Endothelial cell of umbilical vein (primary cell): ENCODE data around the gene TMEM167A. TPM values are rescaled to one million over a fixed set of nuclear protein-coding genes. Genes with fewer than 3 reads are reported as not detected.

Experiments used
- BruUV-seq: library from RNA; stranded (reverse); fragments of 400-500 nt; replicated peaks from 2 replicates; lab custom pipeline; 2021; lab: Mats Ljungman, UMichigan
- CTCF ChIA-PET: fragments of 300-600, 350-600 bp; sonication (Branson Sonifier 250); formaldehyde crosslinking; loops from one replicate; lab custom pipeline; 2021; ENCODE audit warnings: antibody characterized with exemption, inconsistent platforms; lab: Charles Lee
- POLR2A ChIA-PET: fragments of 300-600, 350-600 bp; sonication (Branson Sonifier 250); formaldehyde crosslinking; loops from one replicate; lab custom pipeline; 2021; ENCODE audit warnings: antibody characterized with exemption, inconsistent platforms; lab: Charles Lee
- DNase-seq: peaks from one replicate; pipeline ENCODE4 v3.0.0-alpha.2; 2011; ENCODE audit warnings: low read depth, low spot score
- FAIRE-seq: peaks from 2 replicates; lab custom pipeline; 2011; peaks lifted over from hg19 to GRCh38; lab: Jason Lieb, UNC
- H2AFZ ChIP-seq: 2 replicates; pipeline ENCODE4 v1.6.0; 2012; ENCODE audit warnings: low read depth, low read length, control low read depth, inconsistent platforms
- H3K27ac ChIP-seq: 2 replicates; pipeline ENCODE4 v1.5.1; 2011; ENCODE audit warnings: low read depth, mild to moderate bottlenecking, control low read depth, low read length, moderate library complexity; ENCODE audit not compliant: insufficient read depth
- H3K27me3 ChIP-seq, 2 experiments: 2 replicates each; pipeline versions ENCODE4 v1.6.0 to v1.6.1; 2011; ENCODE audit warnings: low read length in 2 of 2, mixed read lengths in 1 of 2; ENCODE audit not compliant: control insufficient read depth in 2 of 2, insufficient read depth in 2 of 2
- H3K36me3 ChIP-seq, 2 experiments: 2 replicates in 1 of 2; 3 replicates in 1 of 2; pipeline ENCODE4 v1.5.1; 2011; ENCODE audit warnings: low read length in 2 of 2, mild to moderate bottlenecking in 1 of 2, moderate library complexity in 1 of 2; ENCODE audit not compliant: control insufficient read depth in 2 of 2, insufficient read depth in 2 of 2; ENCODE audit errors: extremely low read depth in 1 of 2
- H3K4me1 ChIP-seq: 3 replicates; pipeline ENCODE4 v1.5.1; 2011; ENCODE audit warnings: mild to moderate bottlenecking, low read length; ENCODE audit not compliant: control insufficient read depth, insufficient read depth; ENCODE audit errors: extremely low read depth
- H3K4me2 ChIP-seq: 2 replicates; pipeline ENCODE4 v1.6.1; 2011; ENCODE audit warnings: low read length, control low read depth, mixed read lengths; ENCODE audit not compliant: insufficient read depth
- H3K4me3 ChIP-seq, 3 experiments: fragments of 200-600 bp in 1 of 3; sonication (generic), shearing (Covaris generic) in 1 of 3; replicated peaks in 1 of 3; 2 replicates each; pipeline ENCODE4 v1.5.1; 2011 to 2016; ENCODE audit warnings: control low read depth in 3 of 3, low read length in 3 of 3, mild to moderate bottlenecking in 2 of 3, inconsistent platforms in 1 of 3, low read depth in 1 of 3, moderate library complexity in 1 of 3; ENCODE audit not compliant: insufficient read depth in 1 of 3
- H3K79me2 ChIP-seq: 2 replicates; pipeline ENCODE4 v1.6.0; 2012; ENCODE audit warnings: low read length, inconsistent platforms; ENCODE audit not compliant: control insufficient read depth, insufficient read depth
- H3K9ac ChIP-seq: replicated peaks from 2 replicates; pipeline ENCODE3; 2011; ENCODE audit warnings: low read length, control low read depth; ENCODE audit not compliant: insufficient read depth; ENCODE audit errors: extremely low read depth
- H3K9me1 ChIP-seq: replicated peaks from 3 replicates; pipeline ENCODE4 v1.6.0; 2011; ENCODE audit warnings: mild to moderate bottlenecking, low read length; ENCODE audit not compliant: control insufficient read depth, insufficient read depth; ENCODE audit errors: extremely low read depth
- H3K9me3 ChIP-seq: replicated peaks from 2 replicates; pipeline ENCODE4 v1.5.1; 2012; ENCODE audit warnings: low read length, inconsistent platforms; ENCODE audit not compliant: control insufficient read depth, insufficient read depth
- H4K20me1 ChIP-seq: replicated peaks from 2 replicates; pipeline ENCODE3; 2011; ENCODE audit warnings: mild to moderate bottlenecking, low read length; ENCODE audit not compliant: control insufficient read depth, insufficient read depth; ENCODE audit errors: extremely low read depth
- EZH2 ChIP-seq: IDR thresholded peaks from 2 replicates; pipeline ENCODE4 v1.6.1; 2012; ENCODE audit warnings: borderline replicate concordance, low read depth, mild to moderate bottlenecking, moderate library complexity, low read length, inconsistent platforms; ENCODE audit not compliant: severe bottlenecking
- FOS ChIP-seq: IDR thresholded peaks from 2 replicates; pipeline ENCODE4 v1.6.1; 2011; ENCODE audit warnings: mild to moderate bottlenecking, low read length, moderate library complexity, borderline replicate concordance; ENCODE audit not compliant: insufficient read depth
- GATA2 ChIP-seq: IDR thresholded peaks from 2 replicates; pipeline ENCODE4 v1.7.0; 2011; ENCODE audit warnings: low read depth, mild to moderate bottlenecking, moderate library complexity, mixed read lengths, low read length; ENCODE audit not compliant: insufficient read length, insufficient read depth
- JUN ChIP-seq: IDR thresholded peaks from 2 replicates; pipeline ENCODE4 v1.6.1; 2011; ENCODE audit warnings: borderline replicate concordance, low read depth; ENCODE audit not compliant: insufficient read length, insufficient read depth
- MYC ChIP-seq: IDR thresholded peaks from one replicate; pipeline ENCODE4 v1.6.1; 2011; ENCODE audit warnings: mild to moderate bottlenecking, low read depth, low read length
- POLR2A ChIP-seq: IDR thresholded peaks from 2 replicates; pipeline ENCODE4 v1.6.1; 2012; ENCODE audit warnings: low read depth, mild to moderate bottlenecking, control low read depth, low read length
- POLR2AphosphoS5 ChIP-seq: IDR thresholded peaks from 2 replicates; pipeline ENCODE4 v1.6.1; 2012; ENCODE audit warnings: low read depth, mild to moderate bottlenecking, control low read depth, low read length, moderate library complexity; ENCODE audit not compliant: insufficient read depth
- dilution Hi-C: fragments of 300-500 bp; cut with MboI; formaldehyde crosslinking; loops from one replicate; pipeline ENCODE4 v1.15.0; 2019; ENCODE audit warnings: low sequenced_read_pairs; ENCODE audit not compliant: extremely low pct_ligation_motif_present
- intact Hi-C: fragments of 100-400 bp; cut with micrococcal nuclease; formaldehyde crosslinking; loops from one replicate; pipeline ENCODE4 v1.10.0; 2022
- polyA plus RNA-seq, 4 experiments: library from polyadenylated mRNA; depleted of rRNA in 3 of 4; stranded (reverse) in 3 of 4; unstranded in 1 of 4; fragments of >200 nt; gene quantifications; 2 replicates each; pipeline versions ENCODE4 v1.2.1 to v1.2.3, GENCODE V29; 2011 to 2012; ENCODE audit warnings: missing spikeins in 1 of 4
- total RNA-seq: library from RNA; stranded (reverse); gene quantifications from 2 replicates; pipeline ENCODE4 v1.2.3, GENCODE V29; 2021
- TF ChIP-seq, protein P1 (sequence below), 2 donors: IDR thresholded peaks; 1 replicate in 1 of 2; 2 replicates in 1 of 2; pipeline ENCODE4 v1.5.1; 2011; ENCODE audit warnings: low read length in 2 of 2, mild to moderate bottlenecking in 2 of 2, moderate library complexity in 2 of 2, control low read depth in 1 of 2, inconsistent platforms in 1 of 2, low read depth in 1 of 2; ENCODE audit not compliant: insufficient read depth in 1 of 2; ENCODE audit errors: extremely low read depth in 1 of 2
- TF ChIP-seq, protein P2 (sequence below): IDR thresholded peaks from 2 replicates; pipeline ENCODE4 v1.6.1; 2011; ENCODE audit not compliant: insufficient read depth, insufficient read length

The TMEM167A gene
- total and polyA plus RNA-seq, 2 donors (not counting 3 experiments of a cell fraction or from before 2014, with no cell fraction given) = 20.2 to 64.4 TPM

DNA sequence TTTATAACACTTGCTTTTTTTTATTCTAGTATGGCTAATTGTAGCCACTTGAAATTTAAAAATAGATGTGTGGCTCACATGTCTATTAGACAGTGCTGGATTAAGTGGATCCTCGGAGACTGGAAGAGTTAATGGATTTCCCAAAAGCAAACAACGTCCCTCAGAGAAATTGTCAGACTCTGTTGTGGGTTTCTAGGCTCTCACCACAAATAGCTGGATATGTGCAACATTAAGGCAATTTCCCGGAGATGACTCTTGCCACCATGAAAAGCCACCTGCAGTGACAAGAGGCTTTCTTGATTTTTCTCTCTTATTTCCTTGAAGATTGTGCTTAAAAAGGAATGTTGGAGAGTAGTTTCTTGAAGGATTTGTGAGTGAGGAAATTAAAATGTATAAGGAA lies 43.2 kb downstream of the TMEM167A start:
- no TSS peak for BruUV-seq
- H3K36me3 ChIP-seq = no peaks in the 10 kb centered on the region
- no peaks in the 10 kb centered on the region for H4K20me1 ChIP-seq
- H3K27ac ChIP-seq = no peak overlapping the region
- H3K4me2 ChIP-seq = no peak overlapping the region
- ChIA-PET CTCF (no interaction called here), POLR2A (no interaction called here)
- H3K9me3 ChIP-seq = no peaks in the 10 kb centered on the region
- H3K9ac ChIP-seq = no peak overlapping the region
- H2AFZ ChIP-seq = no peak overlapping the region
- no peaks in the 10 kb centered on the region for H3K4me1 ChIP-seq
- DNase-seq (no peak), FAIRE-seq (no peak)
- dilution Hi-C loops = no loop called here
- no peaks in the 10 kb centered on the region for H3K9me1 ChIP-seq
- H3K27me3 ChIP-seq = no peaks in the 10 kb centered on the region
- intact Hi-C loops = no loop called here
- H3K4me3 ChIP-seq = no peak overlapping the region
- no peak for TF ChIP-seq POLR2A
- no peaks in the 10 kb centered on the region for H3K79me2 ChIP-seq

DNA sequence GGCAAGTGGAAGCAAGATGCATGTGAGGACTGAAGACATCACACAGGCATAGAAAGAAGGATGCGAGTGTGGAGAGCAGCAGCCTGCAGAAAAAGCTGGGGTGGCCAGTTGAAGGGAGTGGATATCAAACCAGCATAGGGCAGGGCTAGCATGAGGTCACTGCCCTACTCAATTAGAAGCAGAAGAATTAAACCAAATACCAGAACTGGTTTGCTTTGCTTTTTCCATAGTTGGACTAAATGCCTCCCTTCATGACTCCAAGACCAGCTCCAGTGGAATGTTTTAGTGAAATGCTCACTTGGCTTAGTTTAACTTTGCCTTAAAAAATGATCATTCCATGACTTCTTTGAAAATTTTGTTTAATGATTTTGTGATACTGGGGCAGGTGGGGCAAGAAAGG lies 45.8 kb downstream of the TMEM167A start:
- Histone ChIP-seq H3K27ac (no peak overlapping the region), H3K4me2 (no peak overlapping the region), H3K36me3 (no peaks in the 10 kb centered on the region), H3K4me1 (no peaks in the 10 kb centered on the region), H3K9ac (no peak overlapping the region), H2AFZ (no peak overlapping the region), H3K79me2 (no peaks in the 10 kb centered on the region), H4K20me1 (no peaks in the 10 kb centered on the region), H3K9me3 (no peaks in the 10 kb centered on the region), H3K27me3 (no peaks in the 10 kb centered on the region), H3K9me1 (no peaks in the 10 kb centered on the region), H3K4me3 (no peak overlapping the region)
- intact Hi-C loops (no loop called here), dilution Hi-C loops (no loop called here)
- POLR2A ChIA-PET = no interaction called here
- DNase-seq = no peak
- no peak for FAIRE-seq
- TF ChIP-seq JUN (no peak), MYC (no peak), GATA2 (no peak), EZH2 (no peak), POLR2A (no peak), POLR2AphosphoS5 (no peak), FOS (no peak)
- TF ChIP-seq, protein P1, sequence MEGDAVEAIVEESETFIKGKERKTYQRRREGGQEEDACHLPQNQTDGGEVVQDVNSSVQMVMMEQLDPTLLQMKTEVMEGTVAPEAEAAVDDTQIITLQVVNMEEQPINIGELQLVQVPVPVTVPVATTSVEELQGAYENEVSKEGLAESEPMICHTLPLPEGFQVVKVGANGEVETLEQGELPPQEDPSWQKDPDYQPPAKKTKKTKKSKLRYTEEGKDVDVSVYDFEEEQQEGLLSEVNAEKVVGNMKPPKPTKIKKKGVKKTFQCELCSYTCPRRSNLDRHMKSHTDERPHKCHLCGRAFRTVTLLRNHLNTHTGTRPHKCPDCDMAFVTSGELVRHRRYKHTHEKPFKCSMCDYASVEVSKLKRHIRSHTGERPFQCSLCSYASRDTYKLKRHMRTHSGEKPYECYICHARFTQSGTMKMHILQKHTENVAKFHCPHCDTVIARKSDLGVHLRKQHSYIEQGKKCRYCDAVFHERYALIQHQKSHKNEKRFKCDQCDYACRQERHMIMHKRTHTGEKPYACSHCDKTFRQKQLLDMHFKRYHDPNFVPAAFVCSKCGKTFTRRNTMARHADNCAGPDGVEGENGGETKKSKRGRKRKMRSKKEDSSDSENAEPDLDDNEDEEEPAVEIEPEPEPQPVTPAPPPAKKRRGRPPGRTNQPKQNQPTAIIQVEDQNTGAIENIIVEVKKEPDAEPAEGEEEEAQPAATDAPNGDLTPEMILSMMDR (IDR thresholded peaks at IDR 0.05; ENCODE audit: extremely low read depth in 1 of 2, insufficient read depth in 1 of 2, low read depth in 1 of 2, low read length in 2 of 2) = no peak
- TF ChIP-seq, protein P2, sequence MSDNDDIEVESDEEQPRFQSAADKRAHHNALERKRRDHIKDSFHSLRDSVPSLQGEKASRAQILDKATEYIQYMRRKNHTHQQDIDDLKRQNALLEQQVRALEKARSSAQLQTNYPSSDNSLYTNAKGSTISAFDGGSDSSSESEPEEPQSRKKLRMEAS = no peak
- CTCF ChIA-PET = no interaction called here
- BruUV-seq = no TSS peak
